ENCODE measurements around the gene POU3F3.

Gene POU3F3

DNA sequence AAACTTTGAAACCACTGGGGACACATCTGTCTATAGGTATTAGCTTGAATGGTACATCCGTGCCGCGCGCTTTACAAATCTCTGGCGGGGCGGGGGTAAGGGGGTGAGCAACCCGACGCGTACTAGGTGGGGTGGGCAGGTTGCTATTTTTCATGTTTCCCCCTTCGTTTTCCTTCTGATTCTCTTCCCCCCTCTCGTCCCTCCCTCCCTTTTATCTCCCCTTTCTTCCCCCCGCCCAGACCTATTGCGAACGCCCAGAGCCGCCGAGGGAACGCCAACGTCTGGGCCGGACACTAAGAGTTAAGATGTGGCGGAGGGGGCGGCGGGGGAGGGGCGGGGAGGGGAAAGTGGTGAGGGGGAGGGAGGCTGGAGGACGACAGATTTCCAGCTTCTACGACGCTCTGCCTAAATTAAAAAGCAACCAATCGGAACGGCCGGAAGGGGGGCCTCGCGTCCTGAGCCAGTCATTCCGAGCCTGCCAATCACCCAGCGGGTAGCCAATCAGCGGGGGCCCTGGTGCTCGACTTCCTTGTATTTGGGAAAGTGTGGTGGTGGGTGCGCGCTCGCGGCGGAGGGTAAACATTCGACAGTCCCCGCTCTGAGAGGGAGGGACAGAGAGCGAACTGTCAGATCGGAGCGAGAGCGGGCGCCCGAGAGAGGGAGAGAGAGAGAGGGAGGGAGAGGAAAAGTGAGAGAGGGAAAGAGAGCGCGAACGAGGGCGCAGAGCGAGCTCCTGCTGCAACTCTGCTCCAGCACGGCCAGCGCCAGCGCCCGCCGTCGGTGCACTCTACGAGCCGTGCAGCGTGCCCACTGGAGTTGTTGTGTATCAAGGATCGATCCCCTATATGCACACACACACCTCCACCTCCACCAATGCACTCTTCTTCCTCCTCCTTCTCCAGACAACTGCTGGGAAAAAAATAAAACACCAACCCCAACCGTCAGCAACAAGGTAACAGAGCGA, at the start of gene POU3F3:
TSS of gene POU3F3 (plus strand) at position 582 of the 964 bp plus-strand sequence. CDS start 1,396 bp downstream, outside the sequence.
- DNase-seq (ENCODE audit: insufficient read length, low spot score) (no peak), FAIRE-seq (no peak)

DNA sequence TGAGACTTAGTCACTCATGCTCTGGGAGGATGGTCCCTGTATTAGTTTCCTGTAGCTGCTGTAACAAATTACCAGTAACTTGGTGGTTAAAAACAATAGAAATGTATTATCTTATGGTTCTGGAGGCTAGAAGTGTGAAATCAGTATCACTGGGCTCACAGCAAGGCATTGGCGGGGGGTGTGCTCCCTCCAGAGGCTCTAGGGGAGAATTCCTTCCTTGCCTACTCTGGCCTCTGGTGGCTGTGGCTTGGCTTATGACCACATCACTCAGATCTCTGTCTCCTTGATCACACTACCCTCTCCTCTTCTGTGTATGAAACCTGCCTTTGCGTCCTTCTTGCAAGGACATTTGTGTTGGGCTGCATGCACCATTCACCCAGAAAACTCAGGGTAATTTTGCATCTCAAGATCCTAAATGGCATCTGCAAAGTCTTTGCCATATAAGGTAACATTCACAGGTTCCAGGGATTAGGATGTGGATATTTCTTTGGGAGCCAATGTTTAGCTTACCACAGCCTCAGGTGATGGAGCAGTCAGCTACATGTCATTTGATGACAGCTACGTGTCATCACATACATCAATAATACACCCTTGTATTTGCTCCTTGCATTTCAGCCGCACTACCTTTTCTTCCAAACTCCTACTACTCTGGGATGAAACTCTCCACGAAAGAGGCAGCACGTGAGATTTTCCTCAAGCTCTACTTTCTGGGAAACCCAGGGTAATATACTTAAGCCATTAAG, 49.6 kb upstream of the POU3F3 start:
- DNase-seq (ENCODE audit: insufficient read length, low spot score) = no peak
- no peak for FAIRE-seq

DNA sequence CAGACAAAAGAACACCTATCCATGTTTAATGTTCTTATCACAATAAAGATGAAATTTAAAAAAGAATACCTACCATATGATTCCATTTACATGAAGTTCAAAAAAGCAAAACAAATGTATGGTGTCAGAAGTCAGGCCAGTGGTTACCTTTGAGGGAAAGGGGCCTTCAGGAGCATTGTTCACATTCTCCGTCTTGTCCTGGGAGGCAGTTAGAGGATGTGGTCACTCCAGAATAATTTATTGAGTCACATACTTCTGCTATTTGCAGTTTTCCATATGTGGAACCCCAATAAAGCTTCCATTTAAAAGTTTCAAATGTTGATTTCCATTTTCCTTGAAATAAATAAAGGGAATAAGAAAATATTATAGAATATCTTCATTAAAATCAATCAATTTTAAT, 41.6 kb upstream of the POU3F3 start:
- DNase-seq (ENCODE audit: insufficient read length, low spot score) = no peak
- FAIRE-seq = no peak

DNA sequence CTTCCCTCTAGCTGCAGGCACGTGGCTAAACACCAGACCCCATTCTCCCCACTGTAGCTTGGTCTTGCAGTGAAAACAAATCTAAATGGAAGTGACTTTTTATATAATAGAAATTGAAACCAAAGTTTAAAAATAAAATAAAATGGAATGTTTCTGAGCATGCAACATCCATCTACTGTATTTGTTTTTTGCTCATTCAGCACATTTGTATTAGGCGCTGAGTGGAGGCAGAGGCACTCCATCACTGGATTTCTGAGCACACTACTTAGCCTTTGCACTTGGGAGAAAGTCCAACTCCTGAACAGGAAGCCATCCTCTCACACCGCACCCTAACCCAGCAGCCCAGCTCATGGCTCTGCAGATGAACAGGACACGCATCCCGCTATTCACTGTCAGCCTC, 37.8 kb upstream of the POU3F3 start:
- DNase-seq (ENCODE audit: insufficient read length, low spot score) (no peak), FAIRE-seq (no peak)

DNA sequence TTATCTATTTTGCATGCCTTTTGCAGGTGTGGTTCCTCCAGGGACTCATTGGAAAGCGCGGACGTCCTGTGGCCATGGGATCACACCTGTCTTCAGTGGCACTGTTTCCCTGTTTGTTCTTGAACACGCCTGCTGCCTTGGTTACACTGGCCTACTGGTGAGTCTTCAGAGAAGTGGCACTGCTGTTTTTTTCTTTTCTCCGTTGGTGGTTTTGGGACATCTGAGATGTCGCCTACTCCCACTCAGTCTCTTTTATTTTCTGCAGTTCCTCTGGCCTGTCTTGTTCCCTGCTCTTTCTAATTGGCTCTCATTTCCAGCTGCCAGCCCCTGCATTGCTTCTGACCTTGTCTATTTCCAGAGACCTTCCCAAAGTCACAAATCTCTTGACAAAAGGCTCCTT, 35.7 kb upstream of the POU3F3 start:
- FAIRE-seq = no peak
- no peak for DNase-seq (ENCODE audit: insufficient read length, low spot score)

DNA sequence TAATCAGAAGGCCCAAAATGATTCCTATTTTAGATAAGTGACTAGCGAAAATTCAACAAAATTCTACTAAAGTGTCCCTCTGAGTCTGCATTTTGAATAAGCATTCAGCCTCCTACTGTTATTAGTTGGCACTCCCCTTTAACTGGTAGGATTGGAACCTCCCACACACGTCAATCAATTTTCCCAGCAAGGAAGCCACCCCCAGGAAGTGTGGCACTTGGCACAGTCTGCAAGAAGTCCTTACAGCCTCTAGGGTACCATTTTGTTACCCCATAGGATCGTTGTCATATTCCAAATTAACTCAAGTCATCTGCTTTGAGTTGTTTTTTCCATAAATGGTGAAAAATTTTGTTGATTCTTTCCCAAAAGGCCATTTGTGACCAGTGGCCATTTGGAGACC, 33.8 kb upstream of the POU3F3 start:
- FAIRE-seq (no peak), DNase-seq (ENCODE audit: insufficient read length, low spot score) (no peak)

DNA sequence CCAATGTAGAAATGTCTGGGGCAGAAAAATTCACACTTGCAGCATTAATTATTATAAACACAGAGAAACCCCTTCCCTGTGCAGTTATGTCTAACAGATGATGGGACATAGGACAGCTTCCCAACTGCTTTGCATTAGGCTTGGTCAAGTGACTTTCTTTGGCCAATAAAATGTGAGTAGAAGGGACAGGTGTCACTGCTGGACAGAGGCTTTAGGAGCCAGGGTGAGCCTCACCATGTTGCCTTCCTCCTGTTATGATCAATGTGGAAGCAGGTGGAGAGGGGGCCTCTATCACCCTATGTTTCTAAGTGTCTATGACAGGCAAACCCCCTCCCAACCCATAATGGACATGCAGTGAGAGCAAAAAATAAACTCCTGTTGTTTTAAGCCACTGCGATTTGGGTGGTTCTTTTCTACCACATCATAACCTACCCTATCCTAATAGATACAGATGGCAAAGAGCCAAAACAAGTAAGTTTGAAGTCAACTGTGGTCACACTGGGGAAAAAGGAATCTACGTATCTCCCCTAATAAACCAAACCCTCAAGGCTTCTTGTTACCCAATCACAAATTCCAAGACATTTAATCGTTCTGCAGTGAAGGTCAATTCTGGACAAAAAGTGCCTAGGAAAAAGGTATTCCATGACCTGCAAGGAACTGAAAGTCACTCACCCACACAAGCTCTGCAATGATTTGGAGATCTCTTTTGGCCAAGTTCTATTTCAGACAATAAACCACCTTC, 28.6 kb upstream of the POU3F3 start:
- FAIRE-seq (no peak), DNase-seq (ENCODE audit: insufficient read length, low spot score) (no peak)

DNA sequence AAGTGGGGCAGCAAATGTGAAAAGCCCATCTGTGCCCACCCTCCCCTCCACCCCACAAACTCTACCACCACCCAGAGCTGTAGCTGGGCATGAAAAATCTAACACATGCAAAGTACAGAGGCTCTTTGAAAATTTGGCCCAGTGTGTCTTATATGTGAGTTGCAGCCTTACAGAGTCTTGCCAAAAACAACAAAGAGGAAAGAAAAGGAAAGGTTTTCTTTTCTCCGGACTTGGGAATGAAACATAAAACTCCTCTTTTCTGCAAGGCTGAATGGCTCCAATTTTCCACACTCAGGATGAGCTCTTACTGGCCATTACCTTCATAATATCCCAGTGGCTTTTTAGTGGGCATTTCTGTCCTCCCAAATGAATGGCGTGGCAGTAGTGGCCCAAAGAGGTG, 27.9 kb upstream of the POU3F3 start:
- FAIRE-seq (no peak), DNase-seq (ENCODE audit: insufficient read length, low spot score) (no peak)

DNA sequence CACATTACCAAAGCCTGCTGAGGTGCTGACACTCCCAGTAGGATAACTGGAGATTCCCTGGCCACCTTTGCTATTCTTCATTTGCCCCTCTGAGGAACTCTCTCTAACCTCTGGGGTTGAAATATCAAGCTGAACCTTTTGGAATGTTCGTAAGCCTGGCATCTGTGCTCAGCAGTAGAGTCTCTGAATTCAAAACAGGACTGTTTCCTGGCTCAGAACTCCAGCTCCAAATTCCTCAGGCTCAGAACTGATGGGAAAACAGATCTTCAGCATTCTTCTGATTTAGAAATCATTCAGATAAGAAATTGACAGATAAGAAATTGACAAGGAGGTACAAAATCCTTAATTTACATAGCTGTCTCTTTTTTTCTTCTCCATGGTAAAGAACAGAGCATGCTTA, 22.2 kb upstream of the POU3F3 start:
- FAIRE-seq (no peak), DNase-seq (ENCODE audit: insufficient read length, low spot score) (no peak)

DNA sequence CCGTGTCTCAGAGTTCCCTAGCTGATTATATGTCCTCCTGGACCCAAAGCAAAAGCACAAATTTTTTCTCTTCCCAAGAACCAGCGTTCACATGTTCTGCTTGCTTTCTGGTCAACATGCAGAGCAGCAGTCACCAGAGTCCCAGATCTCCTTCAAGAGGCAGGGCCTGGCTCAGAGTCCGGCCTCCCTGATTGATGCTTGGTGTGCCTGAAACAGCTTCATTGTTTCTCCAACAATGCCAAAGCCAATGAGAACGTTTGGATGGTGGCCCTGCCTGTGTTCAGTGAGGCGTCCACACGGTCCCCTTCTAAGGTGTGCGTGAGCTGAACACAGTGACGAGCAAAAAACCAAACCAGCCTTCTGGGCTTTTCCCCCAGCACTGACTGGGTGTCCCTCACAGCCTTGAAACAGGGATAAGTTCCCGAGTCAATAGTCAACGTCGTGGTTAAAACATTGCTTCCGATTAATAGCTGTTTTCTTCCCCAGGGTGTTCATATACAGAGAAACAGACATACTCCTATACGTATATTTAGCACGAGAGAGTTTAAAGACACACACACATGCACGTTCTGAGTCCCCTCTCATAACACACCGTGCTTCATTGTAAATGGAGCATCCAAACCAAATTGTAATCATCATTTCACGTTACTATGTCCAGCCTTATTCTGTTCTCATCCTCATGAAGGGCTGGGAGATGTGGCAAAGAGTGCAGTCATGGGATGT, 19.3 kb upstream of the POU3F3 start:
- DNase-seq (ENCODE audit: insufficient read length, low spot score) (no peak), FAIRE-seq (no peak)

DNA sequence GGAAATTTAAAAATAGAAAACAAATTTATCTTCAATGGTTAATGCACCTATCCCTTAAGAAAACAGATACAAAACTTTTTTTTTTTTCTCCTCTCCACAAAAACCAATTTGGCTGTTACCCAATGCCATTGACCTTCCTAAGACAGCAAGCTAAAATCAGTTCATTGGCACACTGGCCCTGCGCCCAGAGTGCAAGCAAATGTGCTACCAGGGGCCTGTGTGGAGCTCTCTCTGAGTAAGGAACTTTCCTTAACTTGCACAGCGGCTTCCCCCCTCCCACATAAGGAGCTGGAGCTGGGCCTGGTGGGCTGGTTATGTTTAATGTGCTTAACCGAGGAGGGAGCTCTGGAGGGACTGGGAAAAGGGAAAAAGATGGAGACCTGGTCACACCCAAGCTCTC, 17.6 kb upstream of the POU3F3 start:
- FAIRE-seq (no peak), DNase-seq (ENCODE audit: insufficient read length, low spot score) (no peak)

DNA sequence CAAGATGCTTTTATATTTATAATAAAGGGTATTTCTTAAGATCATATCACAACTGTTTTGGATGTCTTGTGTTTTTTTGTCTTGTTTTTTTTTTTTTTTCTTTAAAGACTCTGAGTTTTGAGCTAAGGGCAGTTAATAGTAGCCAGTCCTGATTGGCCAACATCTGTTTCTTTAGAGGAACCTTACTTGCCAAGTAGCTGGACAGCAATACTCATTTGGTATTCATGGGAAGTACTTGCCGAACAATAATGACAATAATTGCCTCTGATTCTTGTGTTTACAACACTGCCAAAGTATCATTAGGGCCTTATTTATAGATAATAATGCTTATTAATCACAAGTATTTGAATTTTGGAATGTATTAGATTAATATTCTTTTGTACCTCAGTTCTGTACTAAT, 17.1 kb upstream of the POU3F3 start:
- DNase-seq (ENCODE audit: insufficient read length, low spot score) (no peak), FAIRE-seq (no peak)

DNA sequence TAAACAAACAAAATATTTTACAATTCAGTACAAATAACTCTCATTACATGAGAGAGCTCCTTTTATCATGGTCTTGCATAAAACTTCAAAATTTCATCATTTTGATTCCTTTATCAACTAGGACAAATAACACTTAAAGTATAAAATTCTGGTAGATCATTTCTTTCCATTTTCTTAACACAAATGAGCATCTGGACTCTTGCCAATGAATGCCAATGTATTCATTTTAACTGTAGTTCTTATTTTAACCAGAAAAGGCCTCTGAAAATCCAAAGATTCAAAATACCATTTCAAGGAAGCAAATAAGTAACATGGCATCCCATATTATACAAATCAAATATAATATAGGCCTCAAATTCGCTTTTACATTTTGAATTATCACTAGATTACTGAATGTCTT, 13.8 kb upstream of the POU3F3 start:
- no peak for DNase-seq (ENCODE audit: insufficient read length, low spot score)
- no peak for FAIRE-seq

DNA sequence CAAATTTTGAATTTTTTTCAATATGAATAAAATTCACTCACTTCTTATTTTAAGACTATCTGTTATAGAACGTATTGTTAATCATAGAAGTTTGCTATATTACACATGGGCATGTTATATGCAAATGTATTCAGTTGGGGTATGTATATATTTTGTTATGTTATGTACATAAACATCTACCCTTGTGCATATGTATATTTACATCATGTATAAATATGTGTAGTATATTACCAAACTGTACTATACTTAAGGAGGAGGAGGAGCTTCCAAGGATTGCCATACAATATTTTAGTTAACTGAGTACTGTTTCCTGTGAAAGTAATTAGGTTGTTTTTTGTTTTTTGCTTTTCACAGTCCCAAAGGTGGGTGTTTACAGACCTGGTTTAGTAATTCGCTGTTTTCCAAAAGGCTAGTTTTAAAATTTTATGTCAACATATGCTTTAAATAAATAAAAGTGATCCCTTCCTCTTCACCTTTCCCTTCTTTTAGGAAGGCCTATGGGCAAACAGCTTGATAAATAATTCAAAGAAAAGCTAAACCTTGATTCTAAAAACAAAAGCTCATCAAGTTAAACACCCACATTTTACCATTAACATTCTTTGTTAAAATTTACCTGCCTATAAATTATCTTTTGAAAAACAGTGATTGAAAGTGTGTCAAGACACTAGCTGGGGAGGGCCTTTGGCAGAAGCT, 12.9 kb upstream of the POU3F3 start:
- DNase-seq (ENCODE audit: insufficient read length, low spot score) (no peak), FAIRE-seq (no peak)

DNA sequence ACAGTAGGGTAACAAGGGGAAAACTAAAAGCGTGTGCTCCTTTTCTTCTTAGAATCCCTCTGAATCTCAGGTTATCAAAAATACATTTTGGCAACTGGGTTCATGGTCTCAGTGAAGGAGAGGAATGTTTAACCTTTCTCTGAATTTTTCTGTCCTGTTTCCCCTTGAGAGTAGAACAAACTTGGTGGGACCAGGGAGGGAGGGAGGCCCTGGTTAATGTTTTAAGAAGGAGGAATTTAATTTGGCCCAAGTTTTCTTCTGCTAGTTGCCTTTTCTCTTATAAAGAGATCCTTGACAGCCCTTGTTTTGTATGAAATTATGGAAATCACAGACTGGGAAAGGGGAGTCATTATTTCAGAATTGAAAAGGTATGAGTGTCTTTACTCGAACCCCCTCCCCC, 12.2 kb upstream of the POU3F3 start:
- DNase-seq (ENCODE audit: insufficient read length, low spot score) (no peak), FAIRE-seq (no peak)

DNA sequence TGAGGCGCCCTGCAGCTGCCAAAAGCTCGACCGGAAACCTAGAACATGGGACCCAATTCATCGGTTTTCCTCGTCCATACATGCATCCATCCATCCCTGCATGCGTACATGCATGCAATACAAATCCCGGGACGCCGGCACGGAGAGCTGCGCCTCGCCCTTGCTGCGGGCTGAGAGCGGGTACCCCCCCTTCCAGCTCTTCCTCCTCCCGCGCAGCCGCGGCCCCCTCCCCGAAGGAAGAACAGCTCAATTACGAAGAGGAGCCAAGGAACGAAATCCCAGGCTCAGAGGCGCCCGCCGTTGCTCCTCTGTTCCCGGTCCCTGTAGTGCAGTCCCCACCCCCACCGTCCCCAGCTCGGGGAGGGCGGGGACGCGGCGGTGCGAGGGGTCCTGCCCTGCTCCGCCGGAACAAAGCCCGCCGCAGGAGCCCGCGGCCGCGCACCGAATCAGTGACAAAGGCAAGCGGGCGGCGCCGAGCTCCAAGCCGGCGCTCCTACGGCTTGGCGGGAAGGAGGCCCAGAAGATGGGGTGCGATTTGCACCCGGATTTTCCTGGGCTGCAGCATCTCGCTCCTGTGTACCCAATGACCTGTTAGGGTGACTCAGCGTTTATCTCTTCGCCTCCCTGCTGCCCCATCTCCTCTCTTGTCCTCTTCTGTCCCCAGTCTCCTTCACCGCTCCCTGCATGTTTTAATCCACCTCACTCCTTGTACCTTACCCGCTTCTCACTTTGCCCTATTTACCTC, 8.9 kb upstream of the POU3F3 start:
- FAIRE-seq (no peak), DNase-seq (ENCODE audit: insufficient read length, low spot score) (no peak)

DNA sequence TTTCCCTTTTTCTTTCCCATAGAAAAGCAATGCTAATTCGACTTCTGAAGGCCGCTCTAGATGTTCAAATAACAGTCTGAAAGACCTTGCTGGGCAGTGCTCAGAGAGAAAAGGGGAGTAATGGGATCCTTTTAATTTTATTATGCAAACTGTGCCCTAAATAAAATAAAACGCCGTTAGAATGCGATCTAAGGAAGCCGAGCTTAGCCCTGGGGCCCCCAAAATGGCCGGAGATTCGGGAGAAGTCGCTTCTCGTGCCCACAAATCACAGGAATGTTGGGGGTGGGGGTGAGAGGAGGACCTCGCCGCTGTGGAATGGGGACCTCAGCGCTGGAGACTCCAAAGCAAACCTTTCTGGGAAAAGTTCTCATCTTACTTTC, 8.4 kb upstream of the POU3F3 start:
- no peak for DNase-seq (ENCODE audit: insufficient read length, low spot score)
- FAIRE-seq = no peak

DNA sequence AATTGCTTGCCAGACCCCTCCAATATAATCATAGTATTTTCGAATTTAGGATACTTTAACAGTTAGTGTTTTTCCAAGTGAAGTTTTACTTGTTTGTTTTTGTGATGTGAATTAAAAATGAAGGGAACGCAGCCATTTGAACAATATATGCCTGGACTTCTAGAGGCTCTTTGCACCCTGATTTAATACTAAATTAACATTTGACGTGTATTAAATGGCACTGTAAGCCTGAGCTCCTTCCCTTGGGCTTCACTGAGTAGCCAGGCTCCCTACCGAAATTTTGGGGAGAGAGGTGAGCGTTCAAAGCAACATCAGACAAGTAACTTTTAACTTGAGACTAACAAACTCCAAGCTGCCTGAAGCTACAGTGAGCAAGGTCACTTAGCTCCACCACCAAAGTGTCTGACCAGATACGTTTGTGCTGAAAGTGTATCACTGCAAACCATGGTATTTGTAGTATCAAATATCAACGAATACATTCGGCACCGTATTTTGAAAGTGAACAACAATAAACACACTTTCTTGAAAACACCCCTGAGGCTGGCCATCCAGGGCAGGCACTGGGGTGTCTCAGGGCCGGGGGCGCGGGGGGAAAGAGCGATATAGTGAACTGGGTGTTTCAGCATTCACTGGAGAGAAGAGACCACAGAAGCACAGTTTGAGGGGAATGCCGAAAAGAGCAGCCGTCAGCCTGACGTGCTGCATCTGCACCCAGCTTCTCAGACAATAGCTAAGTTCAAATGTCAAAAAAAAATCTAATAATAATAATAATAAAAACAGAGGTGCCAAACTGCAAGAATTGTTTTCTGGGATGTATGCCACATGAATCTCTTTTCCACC, 7.7 kb upstream of the POU3F3 start:
- DNase-seq (ENCODE audit: insufficient read length, low spot score) (no peak), FAIRE-seq (no peak)

Measured in GM19239 (cell line).